ENCODE measurements around the gene MEIS3.

Gene MEIS3

DNA sequence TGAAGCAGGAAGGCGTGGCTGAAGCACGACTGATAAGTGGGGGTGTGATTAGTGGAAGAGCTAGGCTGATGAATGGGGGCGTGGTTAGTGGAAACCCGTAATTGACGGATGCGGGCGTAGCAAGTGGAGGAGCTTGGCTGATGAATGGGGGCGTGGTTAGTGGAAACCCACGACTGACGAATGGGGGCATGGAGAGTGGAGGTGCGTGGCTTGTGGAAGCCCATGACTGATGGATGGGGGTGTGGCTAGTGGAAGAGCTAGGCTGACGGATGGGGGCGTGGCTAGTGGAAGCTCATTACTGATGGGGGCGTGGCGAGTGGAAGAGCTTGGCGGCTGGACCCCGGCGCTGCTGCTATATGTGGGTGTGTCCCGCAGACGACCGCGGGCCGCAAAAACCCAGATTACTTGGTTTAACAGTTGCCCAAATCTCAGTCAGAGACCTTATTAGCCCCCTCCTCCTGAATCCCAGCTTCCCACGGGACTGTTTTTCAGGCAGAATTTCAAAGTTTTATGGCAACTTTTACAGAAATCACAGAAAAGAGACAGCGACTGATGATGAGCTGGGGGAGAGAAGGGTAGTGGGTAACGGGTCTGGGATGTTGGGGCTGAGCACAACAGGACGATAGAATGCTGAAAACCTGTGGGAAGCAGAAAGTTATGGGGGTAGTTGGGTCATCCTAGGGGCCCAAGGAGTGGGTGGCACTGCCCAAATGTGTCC is 9.0 kb upstream of the MEIS3 start:
- H3K4me1 Mint-ChIP-seq (ENCODE audit: low read depth), result peaks cover 9% of the 10 kb centered on the region
- no peak overlapping the region for H3K27ac Mint-ChIP-seq
- peaks cover 18% of the 10 kb centered on the region for H3K27me3 Mint-ChIP-seq
- no peaks in the 10 kb centered on the region for H3K9me3 Mint-ChIP-seq (ENCODE audit: low read depth)
- H3K36me3 Mint-ChIP-seq, result no peaks in the 10 kb centered on the region
- H3K4me3 Mint-ChIP-seq, result no peak overlapping the region

DNA sequence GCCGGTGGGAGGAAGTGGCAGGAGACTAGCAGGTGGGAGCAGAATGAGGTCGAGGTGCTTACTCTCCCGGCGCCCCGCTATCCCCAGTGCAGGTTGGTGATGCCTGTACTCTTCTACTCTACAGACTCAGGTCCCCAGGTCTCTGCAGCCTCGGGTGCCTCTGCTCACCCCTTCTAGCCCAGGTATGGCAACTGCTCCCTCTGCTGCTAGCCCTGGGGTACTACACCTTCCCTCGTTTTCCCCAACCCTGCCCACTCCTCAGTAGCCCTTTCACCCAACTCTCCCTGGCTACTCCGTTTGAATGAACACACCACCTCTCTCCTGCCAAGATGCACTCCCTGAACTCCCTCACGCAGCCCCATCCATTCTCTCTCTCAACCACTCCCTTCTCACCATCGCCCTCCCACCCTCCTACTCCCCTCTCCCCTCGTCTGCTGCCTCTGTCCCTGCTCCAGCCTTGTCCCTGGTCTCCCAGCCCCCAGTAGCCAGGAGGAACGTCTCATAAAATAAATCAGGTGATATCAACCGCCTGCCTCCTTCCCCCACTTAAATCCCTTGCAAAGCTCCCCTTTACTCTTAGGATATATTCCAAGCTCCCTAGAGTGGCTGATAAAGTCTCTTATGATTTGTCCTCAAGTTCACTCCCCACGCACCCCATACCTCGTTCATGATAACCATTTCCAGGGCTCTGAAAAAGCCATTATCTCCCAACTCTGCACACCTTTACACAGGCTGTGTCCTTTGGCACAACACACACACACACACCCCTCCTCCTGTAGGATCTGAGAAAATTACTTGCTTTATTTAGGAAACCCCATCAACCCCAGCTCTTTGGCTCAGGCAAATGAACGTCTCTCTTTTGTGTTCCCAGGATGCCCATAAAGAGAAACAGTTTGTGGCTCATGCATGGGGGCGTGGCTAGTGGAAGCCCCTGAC is 8.2 kb upstream of the MEIS3 start:
- Mint-ChIP-seq H3K27me3 (peaks cover 25% of the 10 kb centered on the region), H3K27ac (no peak overlapping the region), H3K4me1 (ENCODE audit: low read depth) (peaks cover 13% of the 10 kb centered on the region), H3K9me3 (ENCODE audit: low read depth) (no peaks in the 10 kb centered on the region), H3K36me3 (no peaks in the 10 kb centered on the region), H3K4me3 (no peak overlapping the region)

DNA sequence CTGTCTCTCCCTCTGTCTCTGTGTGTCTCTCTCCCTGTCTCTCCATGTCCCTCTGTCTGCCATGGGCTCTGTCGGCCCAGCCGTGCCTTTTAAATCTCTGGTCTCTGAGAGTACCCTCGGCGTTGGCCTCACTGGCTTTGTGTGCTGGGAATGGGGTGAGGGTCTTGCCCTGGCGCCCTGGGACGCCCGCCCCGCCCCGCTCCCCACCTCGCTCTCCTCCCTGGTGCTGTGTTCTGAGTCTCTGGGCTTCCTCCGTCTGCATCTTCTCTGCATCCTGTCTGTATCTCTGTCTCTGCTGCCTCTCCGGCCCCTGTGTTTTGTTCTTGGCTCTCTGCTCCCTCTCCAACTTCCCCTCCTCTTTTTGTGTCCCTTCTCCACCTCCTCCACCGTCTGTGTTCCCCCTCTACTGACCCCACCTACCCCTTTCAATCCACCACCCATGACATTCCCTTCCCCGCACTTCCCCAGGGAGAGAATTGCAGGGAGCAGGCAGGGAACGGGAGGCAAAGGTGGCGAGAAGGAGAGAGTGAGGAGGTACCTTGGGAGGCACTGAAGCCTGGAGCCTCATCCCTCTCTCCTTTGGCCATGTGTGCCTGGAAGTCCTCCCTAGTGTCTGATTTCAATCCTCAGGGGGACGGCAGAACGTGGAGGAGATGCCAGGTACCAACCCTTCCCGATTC is 4.0 kb upstream of the MEIS3 start:
- Mint-ChIP-seq H3K27ac (no peak overlapping the region), H3K27me3 (peaks cover 33% of the 10 kb centered on the region), H3K4me3 (no peak overlapping the region), H3K9me3 (ENCODE audit: low read depth) (no peaks in the 10 kb centered on the region), H3K36me3 (no peaks in the 10 kb centered on the region), H3K4me1 (ENCODE audit: low read depth) (peaks cover 25% of the 10 kb centered on the region)

DNA sequence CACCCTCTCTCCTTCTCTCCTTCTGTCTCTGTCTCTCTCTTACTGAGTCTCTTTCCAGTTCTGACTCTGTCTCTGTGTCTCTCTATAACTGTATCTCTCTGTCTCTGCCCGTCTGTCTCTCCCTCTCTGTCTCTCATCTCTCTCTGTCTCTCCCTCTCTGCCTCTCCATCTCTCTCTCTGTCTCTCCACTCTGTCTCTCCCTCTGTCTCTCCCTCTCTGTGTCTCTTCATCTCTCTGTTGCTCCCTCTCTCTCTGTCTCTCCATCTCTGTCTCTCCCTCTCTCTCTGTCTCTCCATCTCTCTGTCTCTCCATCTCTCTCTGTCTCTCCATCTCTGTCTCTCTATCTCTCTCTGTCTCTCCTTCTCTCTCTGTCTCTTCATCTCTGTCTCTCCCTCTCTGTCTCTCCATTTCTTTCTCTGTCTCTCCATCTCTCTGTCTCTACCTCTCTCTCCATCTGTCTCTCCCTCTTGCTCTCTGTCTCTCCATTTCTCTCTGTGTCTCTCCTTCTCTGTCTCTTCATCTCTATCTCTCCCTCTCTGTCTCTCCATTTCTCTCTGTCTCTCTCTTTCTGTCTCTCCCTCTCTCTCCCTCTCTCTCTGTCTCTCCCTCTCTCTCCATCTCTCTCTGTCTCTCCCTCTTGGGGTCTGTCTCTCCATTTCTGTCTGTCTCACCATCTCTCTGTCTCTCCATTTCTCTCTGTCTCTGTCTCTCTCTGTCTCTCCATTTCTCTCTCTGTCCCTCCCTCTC is 3.3 kb upstream of the MEIS3 start:
- H3K9me3 Mint-ChIP-seq (ENCODE audit: low read depth), result no peaks in the 10 kb centered on the region

DNA sequence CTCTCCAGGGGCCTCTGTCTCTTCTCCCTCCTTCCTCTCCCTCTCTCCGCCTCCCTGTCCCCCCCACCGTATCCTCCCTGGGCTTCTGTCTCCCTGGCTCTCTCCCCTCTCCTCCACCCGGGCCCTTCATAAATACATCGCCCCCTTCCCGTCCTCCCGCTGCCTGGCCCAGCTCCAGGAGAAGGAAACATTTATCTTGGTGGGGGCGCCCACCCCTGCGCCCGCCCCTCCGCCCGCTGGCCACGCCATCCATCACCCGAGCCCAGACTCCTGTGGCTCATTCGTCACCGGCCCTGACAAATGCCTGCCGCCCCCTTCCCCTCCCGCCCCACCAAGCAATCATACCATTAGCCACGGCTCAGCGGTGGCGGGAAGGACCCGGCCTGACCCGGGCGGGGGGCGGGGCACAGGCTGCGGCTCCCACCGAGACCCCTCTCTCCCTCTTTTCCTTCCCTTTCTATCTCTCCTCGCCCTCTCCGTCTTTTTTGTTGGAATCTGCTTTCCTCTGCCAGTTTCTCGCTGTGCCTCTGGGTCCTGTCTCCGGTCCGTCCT is 2.6 kb upstream of the MEIS3 start:
- H3K4me1 Mint-ChIP-seq (ENCODE audit: low read depth), result peaks cover 35% of the 10 kb centered on the region
- H3K36me3 Mint-ChIP-seq, result no peaks in the 10 kb centered on the region
- H3K27me3 Mint-ChIP-seq, result peaks cover 43% of the 10 kb centered on the region
- H3K9me3 Mint-ChIP-seq (ENCODE audit: low read depth), result no peaks in the 10 kb centered on the region
- H3K27ac Mint-ChIP-seq, result no peak overlapping the region
- H3K4me3 Mint-ChIP-seq, result peak overlapping the region; percentile 42

More for the DNA sequence above, 3.3 kb upstream of the MEIS3 start:
- Mint-ChIP-seq H3K27me3 (peaks cover 41% of the 10 kb centered on the region), H3K36me3 (no peaks in the 10 kb centered on the region), H3K4me1 (ENCODE audit: low read depth) (peaks cover 32% of the 10 kb centered on the region), H3K27ac (no peak overlapping the region), H3K4me3 (peak overlapping the region; percentile 42)

DNA sequence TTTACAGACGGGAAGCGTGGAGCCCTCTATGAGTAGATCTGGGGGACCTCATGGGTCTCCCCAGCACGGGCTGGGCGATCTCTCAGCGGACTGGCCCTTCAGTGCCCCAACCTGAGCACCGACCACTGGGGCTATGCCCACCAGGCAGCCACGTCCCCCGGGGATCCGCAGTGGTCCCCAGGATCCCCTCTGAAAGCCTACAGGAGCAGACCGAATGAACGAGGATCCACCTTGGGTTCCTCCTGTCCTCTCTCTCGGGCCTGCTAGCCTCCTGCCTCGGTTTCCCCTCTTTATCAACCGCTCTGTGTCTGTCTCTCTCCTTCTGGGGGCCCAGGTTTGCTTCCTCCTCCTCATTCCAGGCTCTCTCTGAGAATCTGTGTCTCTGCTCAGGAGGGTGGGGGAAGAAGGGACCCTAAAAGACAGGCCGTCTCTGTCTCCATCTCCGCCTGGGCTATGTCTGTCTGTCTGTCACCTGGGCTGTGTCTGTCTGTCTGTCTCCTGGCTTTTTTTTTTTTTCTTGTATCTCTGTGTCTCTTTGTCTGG is 2.0 kb upstream of the MEIS3 start:
- Mint-ChIP-seq H3K27me3 (peaks cover 45% of the 10 kb centered on the region), H3K36me3 (no peaks in the 10 kb centered on the region), H3K9me3 (ENCODE audit: low read depth) (no peaks in the 10 kb centered on the region), H3K4me1 (ENCODE audit: low read depth) (peaks cover 36% of the 10 kb centered on the region), H3K4me3 (peak overlapping the region; percentile 5), H3K27ac (no peak overlapping the region)

DNA sequence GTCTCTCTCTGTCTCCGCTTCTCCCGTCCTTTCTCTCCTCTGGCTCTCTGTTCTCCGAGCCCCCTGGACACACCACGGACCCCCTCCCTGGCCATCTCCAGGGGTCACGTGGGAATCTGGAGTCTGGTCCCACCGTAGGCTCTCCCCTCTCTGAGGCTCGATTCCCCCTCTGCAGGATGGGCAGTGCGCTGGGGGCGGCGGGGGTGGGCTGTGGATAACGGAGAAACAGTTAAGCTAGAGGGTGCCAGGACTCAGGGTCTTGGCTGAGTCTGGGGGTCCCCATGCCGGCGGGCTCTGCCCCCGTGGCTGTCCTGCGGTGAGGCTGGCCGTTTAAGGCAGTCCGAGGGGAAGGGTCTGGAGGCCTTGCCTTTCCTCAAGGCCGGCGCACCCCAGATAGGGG is 462 bp upstream of the MEIS3 start:
- Mint-ChIP-seq H3K27ac (no peak overlapping the region), H3K4me1 (ENCODE audit: low read depth) (peaks cover 36% of the 10 kb centered on the region), H3K27me3 (peaks cover 41% of the 10 kb centered on the region), H3K36me3 (no peaks in the 10 kb centered on the region), H3K9me3 (ENCODE audit: low read depth) (no peaks in the 10 kb centered on the region), H3K4me3 (no peak overlapping the region)

DNA sequence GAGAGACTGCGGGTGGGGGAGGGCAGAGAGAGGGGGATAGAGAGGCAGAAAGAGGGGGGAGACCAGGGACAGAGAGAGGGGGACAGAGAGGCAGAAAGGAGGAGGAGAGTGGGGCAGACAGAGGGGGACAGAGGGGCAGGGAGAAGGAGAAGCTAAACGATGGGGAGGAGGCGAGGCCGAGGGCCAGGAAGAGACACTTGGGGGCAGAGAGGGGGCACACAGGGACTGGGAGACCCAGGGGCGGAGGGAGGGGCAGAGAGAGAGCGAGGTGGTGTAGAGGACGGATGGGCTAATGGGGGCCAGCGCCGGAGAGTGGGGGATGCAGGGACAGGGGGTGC is 666 bp downstream of the MEIS3 start:
- no peaks in the 10 kb centered on the region for H3K36me3 Mint-ChIP-seq
- H3K4me1 Mint-ChIP-seq (ENCODE audit: low read depth), result peaks cover 36% of the 10 kb centered on the region
- H3K27ac Mint-ChIP-seq, result no peak overlapping the region
- no peaks in the 10 kb centered on the region for H3K9me3 Mint-ChIP-seq (ENCODE audit: low read depth)
- H3K4me3 Mint-ChIP-seq, result peak overlapping the region; percentile 49
- H3K27me3 Mint-ChIP-seq, result peaks cover 42% of the 10 kb centered on the region

DNA sequence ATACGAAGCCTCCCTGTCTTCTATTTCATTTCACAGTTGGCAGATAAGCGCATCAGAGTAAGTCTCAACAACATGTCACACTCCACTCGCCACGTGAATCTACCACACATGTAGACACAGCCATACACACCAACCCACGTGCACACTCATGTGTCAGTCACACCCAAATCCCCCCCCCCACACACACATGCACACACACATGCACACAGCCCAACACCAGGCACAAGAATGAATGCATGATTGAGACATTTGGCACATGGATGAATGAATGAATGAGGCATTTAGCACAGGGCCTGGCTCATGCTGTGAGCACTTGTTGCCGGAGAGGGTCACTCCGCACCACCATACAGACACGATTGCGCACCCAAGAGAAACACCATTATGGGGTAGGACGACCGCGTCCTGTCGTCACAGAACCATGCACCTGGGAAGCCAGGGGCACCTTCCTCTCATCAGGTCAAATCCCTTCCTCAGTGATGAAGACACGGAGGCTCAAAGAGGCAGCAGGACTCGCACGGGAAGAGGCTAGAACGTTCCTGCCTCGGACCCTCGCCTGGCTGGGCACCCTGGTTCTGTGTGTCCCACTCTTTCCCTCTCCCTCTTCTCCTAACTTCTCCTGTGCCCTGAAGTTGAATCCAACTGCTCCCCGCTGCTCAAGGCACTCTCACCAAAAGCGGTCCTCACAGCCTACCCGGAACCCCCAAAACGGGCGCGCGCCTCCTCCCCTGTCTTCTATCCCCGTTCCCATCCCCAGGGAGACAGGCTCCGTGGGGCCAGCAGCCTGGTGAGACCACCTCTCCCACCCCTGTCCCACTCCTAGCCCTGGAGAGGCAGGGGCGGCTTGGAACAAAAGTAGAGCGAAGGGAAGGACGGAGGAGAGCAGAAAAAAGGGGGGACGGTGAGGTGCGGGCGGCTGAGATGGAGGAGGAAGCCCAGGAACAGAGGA is 1.3 kb downstream of the MEIS3 start:
- peak overlapping the region; percentile 65 for H3K4me3 Mint-ChIP-seq
- H3K27ac Mint-ChIP-seq, result peak overlapping the region; percentile 13
- no peaks in the 10 kb centered on the region for H3K36me3 Mint-ChIP-seq
- peaks cover 36% of the 10 kb centered on the region for H3K4me1 Mint-ChIP-seq (ENCODE audit: low read depth)
- H3K9me3 Mint-ChIP-seq (ENCODE audit: low read depth), result no peaks in the 10 kb centered on the region
- peaks cover 39% of the 10 kb centered on the region for H3K27me3 Mint-ChIP-seq

DNA sequence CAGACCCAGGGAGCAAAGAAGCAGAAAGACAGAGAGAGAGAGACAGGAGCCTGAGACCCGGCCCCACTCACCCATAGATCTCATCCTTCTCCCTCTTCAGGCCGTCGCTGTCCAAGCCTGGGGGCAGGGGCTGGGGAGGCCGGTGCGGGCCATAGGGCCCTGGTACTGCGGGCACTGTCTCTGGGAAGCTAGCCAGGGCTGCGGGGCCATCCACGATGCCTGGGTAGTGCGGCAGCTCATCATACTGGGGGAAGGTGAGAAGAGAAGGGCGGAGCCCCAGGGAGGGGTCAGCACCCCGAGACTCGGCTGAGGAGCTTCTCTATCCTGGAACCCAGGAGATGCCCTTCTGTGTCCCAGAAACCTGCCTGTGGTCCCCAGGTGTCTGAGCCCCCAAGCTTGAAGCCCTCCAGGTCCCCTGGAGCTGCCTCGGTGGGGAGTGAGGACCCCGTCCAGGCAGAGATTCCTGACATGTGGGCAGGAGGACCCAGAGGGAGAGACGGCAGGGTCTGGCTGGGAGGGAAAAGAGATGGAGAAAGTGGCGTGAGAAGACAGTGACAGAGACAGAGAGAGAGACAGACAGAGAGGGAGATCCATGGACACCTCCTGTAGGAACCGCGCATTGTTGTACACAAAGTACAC is 2.1 kb downstream of the MEIS3 start:
- Mint-ChIP-seq H3K4me3 (peak overlapping the region; percentile 65), H3K27me3 (peaks cover 31% of the 10 kb centered on the region), H3K4me1 (ENCODE audit: low read depth) (peaks cover 29% of the 10 kb centered on the region), H3K27ac (no peak overlapping the region), H3K36me3 (no peaks in the 10 kb centered on the region), H3K9me3 (ENCODE audit: low read depth) (no peaks in the 10 kb centered on the region)

DNA sequence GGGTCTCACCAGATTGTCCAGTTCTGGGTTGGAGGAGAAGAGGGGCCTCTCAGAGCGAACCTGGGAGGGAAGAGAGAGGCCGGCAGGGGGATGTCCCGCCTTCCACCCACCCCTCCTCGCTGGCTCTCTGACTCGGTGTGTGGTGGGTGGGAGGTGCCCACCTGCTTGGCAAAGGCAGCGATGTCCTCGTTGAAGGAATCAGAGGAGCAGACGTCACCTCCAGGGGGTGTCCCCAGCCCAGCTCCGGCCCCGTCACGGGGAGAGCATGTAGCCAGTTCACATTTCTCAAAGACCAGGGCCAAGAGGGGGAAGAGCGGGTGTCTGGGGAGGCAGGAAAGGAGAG is 2.7 kb downstream of the MEIS3 start:
- Mint-ChIP-seq H3K4me1 (ENCODE audit: low read depth) (peaks cover 27% of the 10 kb centered on the region), H3K27me3 (peaks cover 30% of the 10 kb centered on the region), H3K27ac (no peak overlapping the region), H3K36me3 (no peaks in the 10 kb centered on the region), H3K9me3 (ENCODE audit: low read depth) (no peaks in the 10 kb centered on the region), H3K4me3 (no peak overlapping the region)

DNA sequence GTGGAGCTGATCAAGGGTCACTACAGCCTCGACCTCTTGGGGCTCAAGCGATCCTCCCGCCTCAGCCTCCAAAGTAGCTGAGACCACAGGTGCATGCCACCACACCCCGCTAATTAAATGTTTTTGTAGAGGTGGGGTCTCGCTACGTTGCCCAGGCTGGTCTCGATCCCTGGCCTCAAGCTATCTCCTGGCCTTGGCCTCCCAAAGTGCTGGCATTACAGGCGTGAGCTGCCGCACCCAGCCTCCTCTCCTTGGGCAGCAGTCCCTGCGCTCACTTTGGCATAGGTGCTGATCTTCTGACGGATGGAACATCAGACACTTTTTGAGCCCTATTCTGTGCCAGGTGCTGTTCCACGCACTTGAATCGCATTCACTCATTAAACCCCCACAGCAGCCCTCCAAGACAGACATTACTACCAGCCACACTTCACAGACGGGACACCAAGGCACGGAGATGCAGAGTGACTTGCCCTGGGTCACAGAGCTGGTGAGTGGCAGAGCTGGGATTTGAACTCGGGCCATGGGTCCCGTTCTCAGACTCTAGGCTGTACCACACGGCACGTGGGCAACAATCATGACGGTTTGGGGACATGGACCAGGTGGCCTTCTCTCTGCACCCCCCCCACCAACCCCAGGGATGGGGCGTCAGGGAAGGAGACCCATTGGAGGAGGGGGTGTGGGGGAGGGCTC is 3.2 kb downstream of the MEIS3 start:
- H3K4me3 Mint-ChIP-seq, result no peak overlapping the region
- peaks cover 24% of the 10 kb centered on the region for H3K4me1 Mint-ChIP-seq (ENCODE audit: low read depth)
- no peak overlapping the region for H3K27ac Mint-ChIP-seq
- no peaks in the 10 kb centered on the region for H3K36me3 Mint-ChIP-seq
- no peaks in the 10 kb centered on the region for H3K9me3 Mint-ChIP-seq (ENCODE audit: low read depth)
- peaks cover 27% of the 10 kb centered on the region for H3K27me3 Mint-ChIP-seq

DNA sequence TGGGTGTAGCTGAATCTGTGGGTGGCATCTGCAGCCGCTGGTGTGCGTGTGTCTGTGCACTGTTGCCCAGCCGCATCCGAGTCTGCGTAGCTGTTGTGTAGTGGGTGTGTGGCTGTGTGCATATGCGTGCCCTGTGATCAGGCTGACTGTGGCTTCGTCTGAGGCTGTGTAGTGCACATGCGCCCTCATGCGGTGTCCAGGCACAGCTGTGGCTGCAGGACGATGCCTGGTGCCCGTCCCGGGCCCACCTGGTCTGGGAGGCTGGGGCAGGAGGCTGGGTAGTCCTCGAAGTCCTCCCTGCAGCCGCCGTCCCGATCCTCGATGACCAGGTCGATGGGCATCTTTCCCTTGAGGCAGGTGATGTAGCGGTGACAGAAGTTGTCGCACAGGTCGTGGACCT is 4.9 kb downstream of the MEIS3 start:
- H3K4me1 Mint-ChIP-seq (ENCODE audit: low read depth), result peaks cover 12% of the 10 kb centered on the region
- H3K4me3 Mint-ChIP-seq, result no peak overlapping the region
- peaks cover 24% of the 10 kb centered on the region for H3K27me3 Mint-ChIP-seq
- no peaks in the 10 kb centered on the region for H3K9me3 Mint-ChIP-seq (ENCODE audit: low read depth)
- no peaks in the 10 kb centered on the region for H3K36me3 Mint-ChIP-seq
- no peak overlapping the region for H3K27ac Mint-ChIP-seq
